Caco-2 (cell line): Measurements from ENCODE around the gene KIAA0232. TPM values are rescaled to one million over a fixed set of nuclear protein-coding genes. Genes with fewer than 3 reads are reported as not detected.

Source experiments
- BruUV-seq: library from RNA; stranded (reverse); fragments of 400-500 nt; replicated peaks from 2 replicates; lab custom pipeline; 2021; lab: Mats Ljungman, UMichigan
- CTCF ChIA-PET: fragments of 300-600 bp; sonication (Branson Sonifier 250); formaldehyde crosslinking; loops from one replicate; lab custom pipeline; 2022; ENCODE audit warnings: antibody characterized with exemption; lab: Charles Lee
- POLR2A ChIA-PET: fragments of 300-600 bp; sonication (Branson Sonifier 250); formaldehyde crosslinking; loops from one replicate; lab custom pipeline; 2022; ENCODE audit warnings: antibody characterized with exemption; lab: Charles Lee
- DNase-seq, 2 experiments: peaks; one replicate each; pipeline versions ENCODE4 v3.0.0 to v3.0.0-alpha.2; 2020 to 2022
- H3K27me3 ChIP-seq: replicated peaks from 2 replicates; pipeline ENCODE4 v1.6.0; 2011; ENCODE audit warnings: low read length; ENCODE audit not compliant: control insufficient read depth, insufficient read depth
- H3K36me3 ChIP-seq: 2 replicates; pipeline ENCODE4 v1.5.1; 2011; ENCODE audit warnings: low read length; ENCODE audit not compliant: control insufficient read depth, insufficient read depth
- H3K4me1 ChIP-seq: fragments of 250-450 bp; sonication (Bioruptor Pico); 2 replicates; pipeline ENCODE4 v1.5.1; 2020; ENCODE audit warnings: mild to moderate bottlenecking
- H3K4me3 ChIP-seq: 2 replicates; pipeline ENCODE4 v1.5.1; 2011; ENCODE audit warnings: low read depth, mild to moderate bottlenecking, control low read depth, low read length
- H3K9me3 ChIP-seq: fragments of 250-450 bp; sonication (Bioruptor Pico); 2 replicates; pipeline ENCODE4 v1.5.1; 2020; ENCODE audit warnings: mild to moderate bottlenecking, moderate library complexity
- H3K27ac Mint-ChIP-seq: one replicate; pipeline ENCODE4 v1.8.0; 2022; ENCODE audit warnings: mixed read lengths; ENCODE audit not compliant: unreplicated experiment
- H3K27me3 Mint-ChIP-seq: one replicate; pipeline ENCODE4 v1.8.0; 2022; ENCODE audit warnings: mixed read lengths; ENCODE audit not compliant: insufficient read depth, unreplicated experiment
- H3K36me3 Mint-ChIP-seq: one replicate; pipeline ENCODE4 v1.8.0; 2022; ENCODE audit warnings: mild to moderate bottlenecking, mixed read lengths; ENCODE audit not compliant: insufficient read depth, unreplicated experiment
- H3K4me1 Mint-ChIP-seq: one replicate; pipeline ENCODE4 v1.8.0; 2022; ENCODE audit warnings: low read depth, mixed read lengths; ENCODE audit not compliant: unreplicated experiment
- H3K4me3 Mint-ChIP-seq: one replicate; pipeline ENCODE4 v1.8.0; 2022; ENCODE audit warnings: mild to moderate bottlenecking, moderate library complexity, mixed read lengths; ENCODE audit not compliant: unreplicated experiment
- H3K9me3 Mint-ChIP-seq: one replicate; pipeline ENCODE4 v1.8.0; 2022; ENCODE audit warnings: mixed read lengths; ENCODE audit not compliant: unreplicated experiment
- intact Hi-C: fragments of 100-400 bp; cut with micrococcal nuclease; formaldehyde crosslinking; loops from one replicate; pipeline ENCODE4 v1.10.0; 2022; ENCODE audit not compliant: unreplicated experiment
- total RNA-seq: library from RNA; stranded (reverse); gene quantifications from 2 replicates; pipeline ENCODE4 v1.2.3, GENCODE V29; 2022
- TF ChIP-seq, protein P1 (sequence below), 2 experiments: fragments of 200-600 bp in 1 of 2; IDR thresholded peaks; 1 replicate in 1 of 2; 2 replicates in 1 of 2; pipeline versions ENCODE4 v1.5.1 to v1.8.0; 2011 to 2022; ENCODE audit warnings: antibody characterized with exemption in 1 of 2, control low read depth in 1 of 2, inconsistent platforms in 1 of 2, low read depth in 1 of 2, low read length in 1 of 2, mild to moderate bottlenecking in 1 of 2, moderate library complexity in 1 of 2; ENCODE audit not compliant: insufficient read depth in 1 of 2, severe bottlenecking in 1 of 2, unreplicated experiment in 1 of 2

The KIAA0232 gene
- total RNA-seq, 1 experiment from 2014 or later, result 19.7 TPM

DNA sequence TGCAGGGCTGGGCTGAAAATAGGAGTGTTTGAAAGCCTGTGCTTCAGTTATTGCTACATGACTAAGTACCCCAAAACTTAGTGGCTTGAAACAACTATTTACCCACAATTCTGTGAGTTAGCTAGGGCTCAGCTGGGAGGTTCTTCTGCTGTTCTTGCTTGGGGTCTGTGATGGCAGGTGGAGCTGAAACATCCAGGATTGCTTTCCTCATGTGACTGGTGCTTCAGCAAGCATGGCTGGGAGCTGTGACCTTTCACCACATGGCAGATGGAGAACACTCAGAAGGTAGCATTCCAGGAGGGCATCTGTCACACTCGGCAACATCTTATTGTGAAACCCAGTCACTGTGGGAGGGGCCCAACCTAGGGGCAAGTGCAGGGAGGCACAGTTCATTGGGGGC lies 70.1 kb downstream of the KIAA0232 start:
- DNase-seq, result no peak
- no TSS peak for BruUV-seq
- H3K27me3 Mint-ChIP-seq, result no peaks in the 10 kb centered on the region
- Histone ChIP-seq H3K36me3 (0 out of 2 replicates have a peak, but pooled peaks cover 1% of the 10 kb centered on the region), H3K9me3 (peaks cover 10% of the 10 kb centered on the region; the same call in 1 of the 2 replicates), H3K4me3 (no peak overlapping the region), H3K27me3 (no peaks in the 10 kb centered on the region), H3K4me1 (no peaks in the 10 kb centered on the region)
- TF ChIP-seq, protein P1, sequence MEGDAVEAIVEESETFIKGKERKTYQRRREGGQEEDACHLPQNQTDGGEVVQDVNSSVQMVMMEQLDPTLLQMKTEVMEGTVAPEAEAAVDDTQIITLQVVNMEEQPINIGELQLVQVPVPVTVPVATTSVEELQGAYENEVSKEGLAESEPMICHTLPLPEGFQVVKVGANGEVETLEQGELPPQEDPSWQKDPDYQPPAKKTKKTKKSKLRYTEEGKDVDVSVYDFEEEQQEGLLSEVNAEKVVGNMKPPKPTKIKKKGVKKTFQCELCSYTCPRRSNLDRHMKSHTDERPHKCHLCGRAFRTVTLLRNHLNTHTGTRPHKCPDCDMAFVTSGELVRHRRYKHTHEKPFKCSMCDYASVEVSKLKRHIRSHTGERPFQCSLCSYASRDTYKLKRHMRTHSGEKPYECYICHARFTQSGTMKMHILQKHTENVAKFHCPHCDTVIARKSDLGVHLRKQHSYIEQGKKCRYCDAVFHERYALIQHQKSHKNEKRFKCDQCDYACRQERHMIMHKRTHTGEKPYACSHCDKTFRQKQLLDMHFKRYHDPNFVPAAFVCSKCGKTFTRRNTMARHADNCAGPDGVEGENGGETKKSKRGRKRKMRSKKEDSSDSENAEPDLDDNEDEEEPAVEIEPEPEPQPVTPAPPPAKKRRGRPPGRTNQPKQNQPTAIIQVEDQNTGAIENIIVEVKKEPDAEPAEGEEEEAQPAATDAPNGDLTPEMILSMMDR (IDR thresholded peaks at IDR 0.05; ENCODE audit: insufficient read depth in 1 of 2, low read depth in 1 of 2, low read length in 1 of 2, severe bottlenecking in 1 of 2, unreplicated experiment in 1 of 2), result no peak
- CTCF ChIA-PET, result no interaction called here
- peaks cover 47% of the 10 kb centered on the region for H3K36me3 Mint-ChIP-seq
- POLR2A ChIA-PET, result no interaction called here
- no peak overlapping the region for H3K4me3 Mint-ChIP-seq
- intact Hi-C loops, result no loop called here
- no peak overlapping the region for H3K27ac Mint-ChIP-seq
- peaks cover 5% of the 10 kb centered on the region for H3K4me1 Mint-ChIP-seq
- peaks cover 20% of the 10 kb centered on the region for H3K9me3 Mint-ChIP-seq

DNA sequence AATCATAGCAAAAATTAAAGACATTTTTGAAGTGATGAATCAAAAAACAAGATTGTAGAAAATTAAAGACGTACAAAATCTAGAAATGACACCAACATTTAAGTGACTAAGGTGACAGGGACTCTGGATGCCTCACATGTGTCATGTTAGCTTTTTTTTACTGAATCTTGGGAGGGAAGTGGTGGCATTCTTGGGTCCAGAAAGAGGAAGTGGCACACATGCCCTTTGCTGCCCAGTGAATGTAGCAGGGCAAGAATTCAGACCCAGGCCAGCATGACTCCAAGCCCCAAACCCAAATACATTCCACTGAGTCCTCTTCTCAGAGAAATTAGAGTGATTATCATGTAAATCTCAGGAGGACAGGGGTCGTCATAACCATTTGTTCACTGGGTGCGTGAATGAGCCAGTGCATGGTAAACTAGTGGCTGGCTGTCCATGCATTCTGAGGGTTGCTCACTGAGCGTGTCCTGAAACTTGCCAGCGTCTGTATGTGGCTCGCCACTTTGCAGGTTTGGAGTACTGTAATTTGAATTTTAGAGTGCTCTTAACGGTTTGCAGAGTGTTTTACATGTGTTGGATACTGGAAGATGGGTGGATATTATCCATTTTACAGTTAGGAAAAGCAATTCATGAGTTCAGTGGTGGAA lies 71.7 kb downstream of the KIAA0232 start:
- intact Hi-C loops, result no loop called here
- H3K4me1 ChIP-seq, result no peaks in the 10 kb centered on the region
- no TSS peak for BruUV-seq
- Mint-ChIP-seq H3K4me3 (no peak overlapping the region), H3K36me3 (peaks cover 37% of the 10 kb centered on the region), H3K9me3 (peaks cover 14% of the 10 kb centered on the region), H3K27me3 (no peaks in the 10 kb centered on the region), H3K4me1 (peaks cover 5% of the 10 kb centered on the region), H3K27ac (no peak overlapping the region)
- TF ChIP-seq, protein P1 (IDR thresholded peaks at IDR 0.05; ENCODE audit: insufficient read depth in 1 of 2, low read depth in 1 of 2, low read length in 1 of 2, severe bottlenecking in 1 of 2, unreplicated experiment in 1 of 2), result no peak
- H3K27me3 ChIP-seq, result no peaks in the 10 kb centered on the region
- H3K36me3 ChIP-seq, result 0 out of 2 replicates have a peak, but pooled peaks cover 1% of the 10 kb centered on the region
- ChIA-PET CTCF (no interaction called here), POLR2A (no interaction called here)
- peaks cover 10% of the 10 kb centered on the region; the same call in 1 of the 2 replicates for H3K9me3 ChIP-seq
- DNase-seq, result no peak
- no peak overlapping the region for H3K4me3 ChIP-seq

DNA sequence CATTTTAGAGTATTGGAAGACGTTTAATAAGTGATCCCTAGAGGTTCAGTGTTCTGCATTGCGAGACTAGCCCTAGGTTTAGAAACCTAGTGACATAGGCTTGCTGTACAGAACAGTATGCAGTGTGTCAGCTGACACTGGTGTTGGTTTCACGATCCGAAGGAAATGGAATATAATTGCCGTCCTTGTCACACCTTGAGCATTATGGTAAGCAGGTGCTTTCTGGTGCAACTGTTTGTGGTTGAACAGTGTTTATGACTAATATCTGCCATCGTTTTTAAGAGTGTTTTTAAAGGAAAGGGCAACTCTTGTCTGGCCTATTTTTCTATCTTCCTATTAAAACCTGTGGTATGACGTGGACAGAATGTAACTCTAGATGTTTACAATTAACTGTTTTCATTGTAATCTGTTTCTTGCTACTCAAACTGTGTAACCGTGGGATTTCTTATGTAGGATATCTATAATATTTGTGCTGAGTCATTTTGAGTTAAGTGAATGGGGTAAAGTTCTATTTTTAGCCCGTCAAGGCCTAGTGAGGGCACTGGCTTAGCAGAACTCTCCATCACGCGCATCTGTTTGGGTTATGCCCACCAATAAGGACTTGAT lies 73.3 kb downstream of the KIAA0232 start:
- TF ChIP-seq, protein P1 (IDR thresholded peaks at IDR 0.05; ENCODE audit: insufficient read depth in 1 of 2, low read depth in 1 of 2, low read length in 1 of 2, severe bottlenecking in 1 of 2, unreplicated experiment in 1 of 2), result no peak
- H3K27me3 Mint-ChIP-seq, result no peaks in the 10 kb centered on the region
- ChIA-PET CTCF (interaction anchor here (0.7 kb wide), 1 partner anchor 387 kb away, joined by 6 read pairs; no protein-coding TSS in a partner anchor), POLR2A (no interaction called here)
- H3K4me3 ChIP-seq, result no peak overlapping the region
- no peaks in the 10 kb centered on the region for H3K4me1 ChIP-seq
- intact Hi-C loops, result no loop called here
- 0 out of 2 replicates have a peak, but pooled peaks cover 1% of the 10 kb centered on the region for H3K36me3 ChIP-seq
- H3K27ac Mint-ChIP-seq, result no peak overlapping the region
- H3K4me1 Mint-ChIP-seq, result peaks cover 5% of the 10 kb centered on the region
- peaks cover 10% of the 10 kb centered on the region; the same call in 1 of the 2 replicates for H3K9me3 ChIP-seq
- no peaks in the 10 kb centered on the region for H3K9me3 Mint-ChIP-seq
- H3K36me3 Mint-ChIP-seq, result peaks cover 31% of the 10 kb centered on the region
- no peak for DNase-seq
- H3K4me3 Mint-ChIP-seq, result no peak overlapping the region
- no peaks in the 10 kb centered on the region for H3K27me3 ChIP-seq
- no TSS peak for BruUV-seq
